RWPE2 (cell line): Measurements from ENCODE around the gene RADX.
A peak's percentile ranks its signal among the peaks of the same experiment; 100 is the strongest.

Experiments used
- ATAC-seq: fragments of 200-7000 bp; cut with Tn5 transposase; 3 replicates; pipeline ENCODE4 v1.9.1; 2021; ENCODE audit warnings: low read depth
- DNase-seq: peaks from one replicate; pipeline ENCODE4 v3.0.0-alpha.2; 2020; ENCODE audit warnings: low spot score
- H3K27ac ChIP-seq: fragments of 450-650 bp; 2 replicates; pipeline ENCODE4 v1.5.1; 2017; ENCODE audit warnings: mild to moderate bottlenecking; ENCODE audit not compliant: poor library complexity, severe bottlenecking
- H3K27me3 ChIP-seq: fragments of 250-450 bp; sonication (Bioruptor Pico); 2 replicates; pipeline ENCODE4 v1.5.1; 2021; ENCODE audit warnings: mild to moderate bottlenecking, moderate library complexity; ENCODE audit not compliant: insufficient read depth, poor library complexity, severe bottlenecking
- H3K36me3 ChIP-seq: fragments of 250-450 bp; sonication (Bioruptor Pico); 2 replicates; pipeline ENCODE4 v1.5.1; 2020; ENCODE audit warnings: low read depth, mild to moderate bottlenecking, moderate library complexity
- H3K4me1 ChIP-seq: fragments of 250-450 bp; sonication (Bioruptor Pico); 2 replicates; pipeline ENCODE4 v1.5.1; 2021; ENCODE audit warnings: mild to moderate bottlenecking, moderate library complexity; ENCODE audit not compliant: insufficient read depth, poor library complexity, severe bottlenecking
- H3K4me3 ChIP-seq: fragments of 250-450 bp; sonication (Bioruptor Pico); 2 replicates; pipeline ENCODE4 v1.5.1; 2021; ENCODE audit warnings: mild to moderate bottlenecking, moderate library complexity; ENCODE audit not compliant: severe bottlenecking
- H3K9me3 ChIP-seq: fragments of 250-450 bp; sonication (Bioruptor Pico); 2 replicates; pipeline ENCODE4 v1.5.1; 2021; ENCODE audit warnings: mild to moderate bottlenecking, moderate library complexity; ENCODE audit not compliant: severe bottlenecking
- TF ChIP-seq, protein P1 (sequence below): fragments of 450-650 bp; IDR thresholded peaks from one replicate; pipeline ENCODE4 v1.5.1; 2017; ENCODE audit warnings: mild to moderate bottlenecking, moderate library complexity; ENCODE audit not compliant: poor library complexity, severe bottlenecking

The RADX gene

DNA sequence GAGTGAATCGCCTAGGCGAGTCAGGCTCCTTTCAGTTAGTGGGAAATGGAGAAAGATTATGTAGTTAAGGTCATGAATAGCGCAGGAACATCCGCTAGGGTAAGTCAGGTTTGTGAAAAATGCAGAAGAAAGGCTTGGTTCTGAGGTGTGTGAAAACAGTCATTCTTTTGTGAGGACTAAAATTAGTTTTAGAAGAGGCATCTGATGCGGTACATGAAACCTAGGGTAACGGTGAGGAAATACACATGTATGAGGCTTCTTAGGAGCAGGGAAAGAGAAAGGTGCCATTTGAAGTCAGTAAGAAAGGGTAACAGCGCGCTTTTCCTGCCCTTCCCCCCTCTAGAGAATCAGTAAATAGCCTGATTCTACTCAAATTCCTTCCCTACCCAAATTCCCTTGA is 114.2 kb downstream of the RADX start:
- peak; percentile 35; the same call in 2 of the 3 replicates for ATAC-seq
- DNase-seq = no peak
- TF ChIP-seq, protein P1, sequence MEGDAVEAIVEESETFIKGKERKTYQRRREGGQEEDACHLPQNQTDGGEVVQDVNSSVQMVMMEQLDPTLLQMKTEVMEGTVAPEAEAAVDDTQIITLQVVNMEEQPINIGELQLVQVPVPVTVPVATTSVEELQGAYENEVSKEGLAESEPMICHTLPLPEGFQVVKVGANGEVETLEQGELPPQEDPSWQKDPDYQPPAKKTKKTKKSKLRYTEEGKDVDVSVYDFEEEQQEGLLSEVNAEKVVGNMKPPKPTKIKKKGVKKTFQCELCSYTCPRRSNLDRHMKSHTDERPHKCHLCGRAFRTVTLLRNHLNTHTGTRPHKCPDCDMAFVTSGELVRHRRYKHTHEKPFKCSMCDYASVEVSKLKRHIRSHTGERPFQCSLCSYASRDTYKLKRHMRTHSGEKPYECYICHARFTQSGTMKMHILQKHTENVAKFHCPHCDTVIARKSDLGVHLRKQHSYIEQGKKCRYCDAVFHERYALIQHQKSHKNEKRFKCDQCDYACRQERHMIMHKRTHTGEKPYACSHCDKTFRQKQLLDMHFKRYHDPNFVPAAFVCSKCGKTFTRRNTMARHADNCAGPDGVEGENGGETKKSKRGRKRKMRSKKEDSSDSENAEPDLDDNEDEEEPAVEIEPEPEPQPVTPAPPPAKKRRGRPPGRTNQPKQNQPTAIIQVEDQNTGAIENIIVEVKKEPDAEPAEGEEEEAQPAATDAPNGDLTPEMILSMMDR = no peak
- no peak overlapping the region for H3K27ac ChIP-seq
- no peaks in the 10 kb centered on the region for H3K36me3 ChIP-seq
- H3K9me3 ChIP-seq = no peaks in the 10 kb centered on the region
- H3K4me1 ChIP-seq = no peaks in the 10 kb centered on the region
- H3K27me3 ChIP-seq = peaks cover 14% of the 10 kb centered on the region
- H3K4me3 ChIP-seq = peak overlapping the region; percentile 32

DNA sequence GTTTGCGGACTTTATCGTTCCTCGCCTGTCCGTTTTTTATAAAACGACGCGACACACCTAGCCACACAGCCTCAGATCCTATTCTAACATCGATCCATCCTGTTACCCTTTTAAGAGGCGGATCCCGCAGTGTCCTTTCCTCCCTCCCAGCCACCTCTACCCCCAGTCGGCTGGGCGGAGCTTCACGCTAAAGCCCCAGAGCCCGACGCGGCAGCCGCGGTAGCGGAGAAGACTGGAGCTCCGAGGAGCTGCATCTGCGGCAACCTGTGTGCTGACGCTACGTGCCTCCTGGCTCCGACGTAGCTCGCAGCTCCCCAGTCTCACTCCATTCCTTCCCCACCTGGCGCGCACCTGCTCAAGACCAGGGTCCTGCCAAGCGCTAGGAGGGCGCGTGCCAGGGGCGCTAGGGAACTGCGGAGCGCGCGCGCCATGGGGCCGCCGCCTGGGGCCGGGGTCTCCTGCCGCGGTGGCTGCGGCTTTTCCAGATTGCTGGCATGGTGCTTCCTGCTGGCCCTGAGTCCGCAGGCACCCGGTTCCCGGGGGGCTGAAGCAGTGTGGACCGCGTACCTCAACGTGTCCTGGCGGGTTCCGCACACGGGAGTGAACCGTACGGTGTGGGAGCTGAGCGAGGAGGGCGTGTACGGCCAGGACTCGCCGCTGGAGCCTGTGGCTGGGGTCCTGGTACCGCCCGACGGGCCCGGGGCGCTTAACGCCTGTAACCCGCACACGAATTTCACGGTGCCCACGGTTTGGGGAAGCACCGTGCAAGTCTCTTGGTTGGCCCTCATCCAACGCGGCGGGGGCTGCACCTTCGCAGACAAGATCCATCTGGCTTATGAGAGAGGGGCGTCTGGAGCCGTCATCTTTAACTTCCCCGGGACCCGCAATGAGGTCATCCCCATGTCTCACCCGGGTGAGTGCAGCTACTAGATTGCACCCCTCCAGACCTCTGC is 115.0 kb downstream of the RADX start, which contains the start of gene RNF128:
Gene RNF128 (plus strand): TSS at position 217 of the 953 bp plus-strand sequence. CDS start 213 bp downstream, at position 430.
- no peaks in the 10 kb centered on the region for H3K4me1 ChIP-seq
- peaks cover 14% of the 10 kb centered on the region for H3K27me3 ChIP-seq
- no peaks in the 10 kb centered on the region for H3K36me3 ChIP-seq
- peak; percentile 38 for DNase-seq
- peak; percentile 85 for ATAC-seq
- TF ChIP-seq, protein P1 = no peak
- H3K27ac ChIP-seq = no peak within 1 kb of the TSS
- peak within 1 kb of the TSS; percentile 32 for H3K4me3 ChIP-seq
- no peaks in the 10 kb centered on the region for H3K9me3 ChIP-seq

DNA sequence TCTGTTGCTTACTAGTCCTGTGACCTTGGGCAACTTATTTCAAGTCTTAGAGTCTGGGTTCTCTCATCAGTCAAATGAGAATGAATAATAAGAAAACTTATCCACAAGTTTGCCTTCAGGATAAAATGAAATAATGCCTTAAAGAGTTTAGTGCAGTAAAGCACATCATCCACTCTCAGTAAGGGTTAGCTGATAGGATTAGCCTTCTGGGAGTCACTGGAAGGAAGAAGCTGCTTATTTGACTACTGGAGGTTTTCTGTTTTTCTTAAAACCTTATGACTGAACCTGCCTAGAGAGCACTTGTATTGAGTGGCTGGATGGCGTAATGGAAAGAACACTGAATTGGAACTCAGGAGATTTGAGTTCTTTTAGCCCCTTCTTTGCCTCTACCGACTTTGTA is 116.6 kb downstream of the RADX start:
- DNase-seq = no peak
- Histone ChIP-seq H3K27me3 (peaks cover 14% of the 10 kb centered on the region), H3K9me3 (no peaks in the 10 kb centered on the region), H3K27ac (no peak overlapping the region), H3K4me3 (no peak overlapping the region), H3K4me1 (no peaks in the 10 kb centered on the region), H3K36me3 (no peaks in the 10 kb centered on the region)
- TF ChIP-seq, protein P1 = no peak
- ATAC-seq = no peak
